Activated CD4-positive, alpha-beta memory T cell treated with anti-CD3 and anti-CD28 coated beads for 36 hours (primary cell): Measurements from ENCODE around the gene USP40. TPM values are rescaled to one million over a fixed set of nuclear protein-coding genes. Genes with fewer than 3 reads are reported as not detected.

Experiments used
- CTCF ChIA-PET: fragments of 350-600 bp; sonication (Branson Sonifier 250); formaldehyde crosslinking; loops from one replicate; lab custom pipeline; 2021; ENCODE audit warnings: antibody characterized with exemption, inconsistent platforms; lab: Charles Lee
- POLR2A ChIA-PET: fragments of 350-600 bp; sonication (Branson Sonifier 250); formaldehyde crosslinking; loops from one replicate; lab custom pipeline; 2021; ENCODE audit warnings: antibody characterized with exemption; lab: Charles Lee
- DNase-seq: peaks from one replicate; pipeline ENCODE4 v3.0.0-alpha.2; 2020
- H3K27ac Mint-ChIP-seq: one replicate; pipeline ENCODE4 v1.8.0; 2021; ENCODE audit warnings: mixed read lengths
- H3K27me3 Mint-ChIP-seq: one replicate; pipeline ENCODE4 v1.8.0; 2021; ENCODE audit warnings: mixed read lengths
- H3K36me3 Mint-ChIP-seq: one replicate; pipeline ENCODE4 v1.8.0; 2021; ENCODE audit warnings: mixed read lengths
- H3K4me1 Mint-ChIP-seq: one replicate; pipeline ENCODE4 v1.8.0; 2021; ENCODE audit warnings: low read depth, mixed read lengths
- H3K4me3 Mint-ChIP-seq: one replicate; pipeline ENCODE4 v1.8.0; 2021; ENCODE audit warnings: mild to moderate bottlenecking, mixed read lengths
- H3K9me3 Mint-ChIP-seq: one replicate; pipeline ENCODE4 v1.8.0; 2021; ENCODE audit warnings: mixed read lengths
- intact Hi-C: fragments of 100-400 bp; cut with micrococcal nuclease; formaldehyde crosslinking; loops from one replicate; pipeline ENCODE4 v1.15.1; 2023
- total RNA-seq, 2 experiments: library from RNA; stranded (reverse); gene quantifications; one replicate each; pipeline ENCODE4 v1.2.3, GENCODE V29; 2021

USP40 gene
- total RNA-seq, 2 experiments from 2014 or later: 19.3 to 21.5 TPM

- Mint-ChIP-seq H3K4me3 (no peak overlapping the region), H3K36me3 (peaks cover 12% of the 10 kb centered on the region), H3K9me3 (no peaks in the 10 kb centered on the region), H3K27ac (no peak overlapping the region), H3K27me3 (no peaks in the 10 kb centered on the region), H3K4me1 (no peaks in the 10 kb centered on the region)
- POLR2A ChIA-PET: no interaction called here
- intact Hi-C loops: no loop called here
- CTCF ChIA-PET: no interaction called here
- DNase-seq: no peak
Measured at GRCh38 chr2:233513953-233514655, 52.5 kb downstream of the USP40 start.

GRCh38 chr2:233503947-233504637 is 62.5 kb downstream of the USP40 start:
- Mint-ChIP-seq H3K9me3 (peaks cover 30% of the 10 kb centered on the region), H3K27me3 (no peaks in the 10 kb centered on the region), H3K4me3 (no peak overlapping the region), H3K27ac (no peak overlapping the region), H3K36me3 (peaks cover 46% of the 10 kb centered on the region), H3K4me1 (peaks cover 7% of the 10 kb centered on the region)
- CTCF ChIA-PET: interaction anchor here (1.1 kb wide), 1 partner anchor 61 kb away, joined by 4 read pairs; no protein-coding TSS in a partner anchor
- POLR2A ChIA-PET: interaction anchor here (0.7 kb wide), 1 partner anchor 558 kb away, joined by 3 read pairs; no protein-coding TSS in a partner anchor
- DNase-seq: no peak
- intact Hi-C loops: no loop called here

GRCh38 chr2:233503481-233503880 is 63.1 kb downstream of the USP40 start:
- CTCF ChIA-PET: interaction anchor here (1.1 kb wide), 1 partner anchor 60 kb away, joined by 4 read pairs; no protein-coding TSS in a partner anchor
- intact Hi-C loops: no loop called here
- Mint-ChIP-seq H3K36me3 (peaks cover 47% of the 10 kb centered on the region), H3K4me1 (peaks cover 7% of the 10 kb centered on the region), H3K27me3 (no peaks in the 10 kb centered on the region), H3K9me3 (peaks cover 30% of the 10 kb centered on the region), H3K27ac (no peak overlapping the region), H3K4me3 (no peak overlapping the region)
- POLR2A ChIA-PET: interaction anchor here (0.7 kb wide), 1 partner anchor 558 kb away, joined by 3 read pairs; no protein-coding TSS in a partner anchor
- DNase-seq: no peak

GRCh38 chr2:233501198-233502076 is 65.1 kb downstream of the USP40 start:
- intact Hi-C loops: no loop called here
- Mint-ChIP-seq H3K4me3 (no peak overlapping the region), H3K4me1 (peaks cover 7% of the 10 kb centered on the region), H3K36me3 (peaks cover 48% of the 10 kb centered on the region), H3K27me3 (no peaks in the 10 kb centered on the region), H3K9me3 (peaks cover 30% of the 10 kb centered on the region), H3K27ac (no peak overlapping the region)
- CTCF ChIA-PET: no interaction called here
- POLR2A ChIA-PET: no interaction called here
- no peak for DNase-seq

- intact Hi-C loops: no loop called here
- Mint-ChIP-seq H3K27ac (no peak overlapping the region), H3K36me3 (peaks cover 42% of the 10 kb centered on the region), H3K4me3 (no peak overlapping the region), H3K4me1 (peaks cover 7% of the 10 kb centered on the region), H3K27me3 (no peaks in the 10 kb centered on the region), H3K9me3 (peaks cover 27% of the 10 kb centered on the region)
- DNase-seq: no peak
- ChIA-PET CTCF (no interaction called here), POLR2A (no interaction called here)
Measured at GRCh38 chr2:233499928-233500327, 66.7 kb downstream of the USP40 start.

DNA sequence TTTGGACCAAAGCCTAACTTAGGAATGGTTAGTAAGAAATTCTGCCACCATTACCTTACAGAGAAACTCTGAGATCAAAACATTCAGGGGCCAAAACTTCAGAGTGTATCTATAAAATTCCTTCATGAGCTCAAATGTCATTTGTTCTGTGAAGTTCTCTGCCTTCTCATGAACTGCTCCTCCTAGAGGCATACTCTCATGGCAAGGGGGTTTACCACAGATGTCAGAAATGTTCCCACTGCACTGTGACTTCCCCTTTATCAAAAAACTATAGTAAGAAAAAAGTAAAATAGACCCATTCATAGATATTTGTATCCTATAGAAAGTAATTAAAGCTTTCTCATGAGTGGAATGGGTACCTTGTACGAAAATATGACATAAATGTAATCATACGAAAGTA is 68.5 kb downstream of the USP40 start:
- CTCF ChIA-PET: interaction anchor here (1.3 kb wide), 1 partner anchor 213 kb away, joined by 3 read pairs; no protein-coding TSS in a partner anchor
- POLR2A ChIA-PET: no interaction called here
- Mint-ChIP-seq H3K27me3 (no peaks in the 10 kb centered on the region), H3K4me3 (no peak overlapping the region), H3K4me1 (peaks cover 5% of the 10 kb centered on the region), H3K36me3 (peaks cover 31% of the 10 kb centered on the region), H3K9me3 (peaks cover 11% of the 10 kb centered on the region), H3K27ac (no peak overlapping the region)
- no peak for DNase-seq
- intact Hi-C loops: no loop called here

DNA sequence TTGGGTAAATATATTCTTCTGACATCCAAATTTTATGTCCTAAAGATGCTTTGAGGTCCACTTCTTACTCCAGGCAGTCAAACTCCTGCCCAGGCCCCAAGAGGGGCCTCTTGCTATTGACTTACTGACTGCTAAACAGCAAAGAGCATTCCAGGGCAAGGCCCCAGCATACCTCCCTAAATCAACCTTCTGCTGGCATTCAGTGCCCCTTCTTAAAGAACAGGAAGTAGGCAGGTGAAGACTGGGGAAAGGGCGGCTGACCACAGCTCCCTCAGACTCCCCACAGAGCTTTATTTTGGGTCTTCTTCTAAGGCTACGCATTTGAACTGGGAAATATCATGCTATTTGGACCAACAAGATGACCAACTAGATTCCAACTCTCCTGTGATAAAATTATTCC is 68.9 kb downstream of the USP40 start:
- peaks cover 29% of the 10 kb centered on the region for H3K36me3 Mint-ChIP-seq
- no peak for DNase-seq
- CTCF ChIA-PET: interaction anchor here (1.3 kb wide), 1 partner anchor 214 kb away, joined by 3 read pairs; no protein-coding TSS in a partner anchor
- H3K4me1 Mint-ChIP-seq: peaks cover 5% of the 10 kb centered on the region
- intact Hi-C loops: no loop called here
- H3K27me3 Mint-ChIP-seq: no peaks in the 10 kb centered on the region
- POLR2A ChIA-PET: no interaction called here
- H3K9me3 Mint-ChIP-seq: peaks cover 7% of the 10 kb centered on the region
- no peak overlapping the region for H3K27ac Mint-ChIP-seq
- H3K4me3 Mint-ChIP-seq: no peak overlapping the region

DNA sequence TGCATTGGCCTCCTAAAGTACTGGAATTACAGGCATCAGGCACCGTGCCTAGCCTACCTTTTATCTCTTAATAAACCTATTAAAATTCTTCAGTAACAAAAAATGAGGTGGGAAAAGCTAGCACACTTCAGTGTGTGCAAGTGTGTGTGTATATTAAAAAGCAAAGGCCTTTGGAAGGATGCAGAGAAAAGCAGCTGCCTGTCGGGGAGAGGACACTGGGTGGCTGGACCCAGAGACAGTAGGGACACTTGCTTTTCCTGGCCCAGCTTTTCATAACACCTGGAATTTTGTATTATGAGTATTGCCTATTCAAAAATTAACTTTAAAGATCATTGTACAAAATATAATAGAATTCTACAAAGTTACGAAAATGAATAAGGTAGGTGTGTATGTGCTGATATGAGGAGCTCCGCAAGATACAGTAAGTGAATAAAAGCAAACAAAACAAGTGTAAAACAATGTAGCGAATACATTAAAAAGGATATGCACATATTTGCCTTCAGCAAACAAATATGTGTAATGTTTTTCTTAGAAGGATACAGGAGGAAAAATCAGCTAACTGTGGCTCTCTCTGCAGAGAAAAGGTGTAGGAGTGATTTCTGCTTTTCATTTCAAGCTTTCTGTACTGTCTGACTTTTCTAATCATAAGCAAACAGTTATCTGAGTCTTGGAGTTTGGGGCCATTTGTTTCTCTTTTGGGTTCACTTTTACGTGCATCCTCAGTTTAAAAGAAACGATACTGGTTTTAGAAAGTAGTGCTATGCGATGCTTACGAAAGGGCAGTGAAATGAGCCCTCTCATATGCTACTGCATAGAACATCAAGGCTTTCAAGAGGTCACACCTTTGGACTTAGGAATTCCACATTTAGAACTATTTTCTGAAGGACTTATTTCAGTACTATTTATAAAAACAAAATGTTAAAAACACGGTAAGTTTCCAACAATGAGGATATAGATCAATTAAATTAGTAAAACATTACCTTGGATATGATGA is 70.8 kb downstream of the USP40 start:
- Mint-ChIP-seq H3K4me1 (no peaks in the 10 kb centered on the region), H3K9me3 (no peaks in the 10 kb centered on the region), H3K36me3 (peaks cover 17% of the 10 kb centered on the region), H3K4me3 (no peak overlapping the region), H3K27ac (no peak overlapping the region), H3K27me3 (no peaks in the 10 kb centered on the region)
- intact Hi-C loops: no loop called here
- DNase-seq: no peak
- ChIA-PET POLR2A (interaction anchor here (0.6 kb wide), 1 partner anchor 284 kb away, joined by 3 read pairs; no protein-coding TSS in a partner anchor), CTCF (no interaction called here)

DNA sequence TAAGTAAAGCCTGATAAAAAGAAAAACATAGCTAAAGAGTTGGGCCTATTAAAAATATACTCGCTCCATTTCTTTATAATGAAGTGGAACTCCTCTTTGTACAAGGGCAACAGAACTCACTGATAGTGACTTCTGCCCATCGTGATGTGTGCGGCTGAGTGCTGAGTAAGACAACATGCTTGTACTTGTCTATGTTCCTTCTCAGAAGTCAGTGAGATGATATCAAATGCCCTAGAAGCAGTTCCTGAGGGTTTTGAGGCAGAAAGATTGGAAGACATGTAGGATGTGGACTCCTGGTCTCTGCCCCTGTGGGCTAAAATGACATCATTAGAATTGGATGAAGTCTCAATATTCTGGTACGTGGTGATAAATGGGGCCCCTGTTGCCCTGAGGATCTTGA is 73.8 kb downstream of the USP40 start:
- intact Hi-C loops: no loop called here
- ChIA-PET POLR2A (no interaction called here), CTCF (no interaction called here)
- H3K4me1 Mint-ChIP-seq: no peaks in the 10 kb centered on the region
- no peak for DNase-seq
- no peak overlapping the region for H3K4me3 Mint-ChIP-seq
- peaks cover 14% of the 10 kb centered on the region for H3K36me3 Mint-ChIP-seq
- H3K9me3 Mint-ChIP-seq: no peaks in the 10 kb centered on the region
- no peak overlapping the region for H3K27ac Mint-ChIP-seq
- H3K27me3 Mint-ChIP-seq: no peaks in the 10 kb centered on the region

GRCh38 chr2:233492078-233492477 is 74.5 kb downstream of the USP40 start:
- no peaks in the 10 kb centered on the region for H3K4me1 Mint-ChIP-seq
- no peak overlapping the region for H3K4me3 Mint-ChIP-seq
- no peaks in the 10 kb centered on the region for H3K9me3 Mint-ChIP-seq
- POLR2A ChIA-PET: interaction anchor here (0.6 kb wide), 1 partner anchor 665 kb away, joined by 3 read pairs; no protein-coding TSS in a partner anchor
- CTCF ChIA-PET: no interaction called here
- no peaks in the 10 kb centered on the region for H3K27me3 Mint-ChIP-seq
- H3K36me3 Mint-ChIP-seq: peaks cover 15% of the 10 kb centered on the region
- intact Hi-C loops: no loop called here
- DNase-seq: no peak
- H3K27ac Mint-ChIP-seq: no peak overlapping the region

DNA sequence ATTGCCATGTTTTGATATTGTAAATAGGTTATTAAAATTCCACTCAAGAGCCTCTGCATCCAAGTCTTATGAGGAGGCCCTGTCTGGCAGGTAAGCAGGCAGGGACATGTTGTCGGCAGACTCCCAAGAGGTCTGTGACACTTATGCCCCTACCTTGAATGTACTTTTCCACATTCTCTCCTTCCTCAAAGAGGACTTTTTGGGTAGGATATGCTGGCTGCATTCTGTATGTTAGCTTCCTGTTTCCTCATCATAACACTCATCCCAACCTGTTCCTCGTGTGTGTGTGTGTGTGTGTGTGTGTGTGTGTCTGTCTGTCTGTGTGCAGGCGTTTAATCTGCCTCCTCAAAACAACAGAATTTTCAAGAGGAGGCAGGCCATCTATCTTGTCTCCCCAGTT is 75.3 kb downstream of the USP40 start:
- Mint-ChIP-seq H3K4me3 (no peak overlapping the region), H3K4me1 (no peaks in the 10 kb centered on the region), H3K36me3 (peaks cover 14% of the 10 kb centered on the region), H3K27me3 (no peaks in the 10 kb centered on the region), H3K27ac (no peak overlapping the region), H3K9me3 (no peaks in the 10 kb centered on the region)
- intact Hi-C loops: no loop called here
- DNase-seq: no peak
- ChIA-PET CTCF (no interaction called here), POLR2A (no interaction called here)
